ENCODE data around the gene INPP4A.

- TF ChIP-seq CTCF (IDR thresholded peaks at IDR 0.05) (no peak), POLR2A (IDR thresholded peaks at IDR 0.05) (no peak)
Observed at GRCh38 chr2:98546186-98546585, 101.5 kb downstream of the INPP4A start.
